ENCODE data around the gene VSTM5. TPM values are rescaled to one million over a fixed set of nuclear protein-coding genes. Genes with fewer than 3 reads are reported as not detected.

The VSTM5 gene
- total RNA-seq, 1 donor from 2014 or later = not detected

DNA sequence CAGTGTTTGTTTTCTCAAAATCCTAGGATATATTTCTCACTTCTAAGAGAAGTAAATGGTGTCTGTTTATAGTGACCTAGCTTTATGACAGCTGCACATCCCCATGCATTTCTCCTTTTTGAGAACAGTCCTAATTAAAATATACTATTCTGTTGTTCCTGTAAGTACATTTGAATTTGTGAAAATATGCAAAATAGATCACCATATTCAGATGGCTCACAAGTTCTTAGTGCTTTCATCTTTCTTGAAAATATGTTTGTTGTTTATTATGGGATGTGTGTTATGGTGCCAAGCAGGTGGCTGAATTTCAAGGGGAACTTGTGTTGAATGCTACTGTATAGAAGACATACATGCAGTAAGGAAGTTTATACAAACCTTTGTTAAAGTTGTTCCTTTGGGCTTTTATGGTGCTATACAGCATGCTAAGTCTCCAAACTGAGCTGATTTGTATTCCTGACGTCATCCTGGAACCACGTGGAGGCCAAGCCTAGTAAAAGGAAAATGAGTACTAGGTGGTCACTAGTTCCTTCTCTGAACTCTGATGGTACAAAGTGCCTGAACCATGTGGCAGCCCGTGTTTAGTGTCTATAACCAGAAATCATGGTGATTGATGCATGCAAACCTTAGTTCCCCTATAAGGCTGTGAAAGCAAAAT, 7.8 kb upstream of the VSTM5 start:
- peak overlapping the region; percentile 44 for H3K27ac ChIP-seq (replicated peaks)
- TF ChIP-seq, protein P1, sequence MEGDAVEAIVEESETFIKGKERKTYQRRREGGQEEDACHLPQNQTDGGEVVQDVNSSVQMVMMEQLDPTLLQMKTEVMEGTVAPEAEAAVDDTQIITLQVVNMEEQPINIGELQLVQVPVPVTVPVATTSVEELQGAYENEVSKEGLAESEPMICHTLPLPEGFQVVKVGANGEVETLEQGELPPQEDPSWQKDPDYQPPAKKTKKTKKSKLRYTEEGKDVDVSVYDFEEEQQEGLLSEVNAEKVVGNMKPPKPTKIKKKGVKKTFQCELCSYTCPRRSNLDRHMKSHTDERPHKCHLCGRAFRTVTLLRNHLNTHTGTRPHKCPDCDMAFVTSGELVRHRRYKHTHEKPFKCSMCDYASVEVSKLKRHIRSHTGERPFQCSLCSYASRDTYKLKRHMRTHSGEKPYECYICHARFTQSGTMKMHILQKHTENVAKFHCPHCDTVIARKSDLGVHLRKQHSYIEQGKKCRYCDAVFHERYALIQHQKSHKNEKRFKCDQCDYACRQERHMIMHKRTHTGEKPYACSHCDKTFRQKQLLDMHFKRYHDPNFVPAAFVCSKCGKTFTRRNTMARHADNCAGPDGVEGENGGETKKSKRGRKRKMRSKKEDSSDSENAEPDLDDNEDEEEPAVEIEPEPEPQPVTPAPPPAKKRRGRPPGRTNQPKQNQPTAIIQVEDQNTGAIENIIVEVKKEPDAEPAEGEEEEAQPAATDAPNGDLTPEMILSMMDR (IDR thresholded peaks at IDR 0.05; ENCODE audit: borderline replicate concordance) = no peak

DNA sequence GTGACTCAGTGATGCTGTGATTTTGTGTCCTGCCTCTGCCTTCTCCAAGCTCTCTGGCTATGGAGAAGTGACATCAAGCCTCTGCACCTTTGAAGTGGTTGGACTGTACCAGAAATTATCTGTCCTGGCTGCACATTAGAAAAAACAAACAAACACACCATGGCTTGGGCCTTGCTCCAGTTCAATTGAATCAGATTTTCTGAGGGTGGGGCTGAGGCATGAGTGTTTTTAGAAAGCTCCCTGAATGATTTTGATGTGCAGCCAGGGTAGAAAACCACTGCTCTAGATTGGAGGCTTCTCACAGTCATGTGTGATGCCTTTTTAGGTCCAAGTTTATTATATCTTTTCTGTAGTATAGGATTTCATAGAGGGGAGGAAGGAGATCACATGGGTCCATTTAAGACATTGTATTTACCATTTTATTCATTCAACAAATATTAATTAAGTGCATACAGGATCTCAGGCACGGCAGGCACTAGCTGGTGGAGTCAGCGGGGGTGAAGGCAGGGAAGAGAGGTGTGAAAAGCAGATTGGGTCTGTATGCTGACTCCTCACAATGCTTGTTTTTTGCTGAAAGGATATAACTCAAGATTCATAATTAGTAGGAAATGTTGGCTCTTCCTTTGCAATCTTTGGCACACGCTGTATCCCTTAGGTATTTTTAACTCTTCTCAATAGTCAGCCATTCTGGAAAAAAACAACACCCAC, 7.1 kb upstream of the VSTM5 start:
- H3K36me3 ChIP-seq = no peaks in the 10 kb centered on the region
- H3K9me3 ChIP-seq (replicated peaks) = no peaks in the 10 kb centered on the region
- H3K4me1 ChIP-seq = peaks cover 23% of the 10 kb centered on the region
- peak overlapping the region; percentile 44 for H3K27ac ChIP-seq (replicated peaks)
- TF ChIP-seq, protein P1 (IDR thresholded peaks at IDR 0.05; ENCODE audit: borderline replicate concordance) = no peak
- intact Hi-C loops (cut with micrococcal nuclease) = no loop called here
- DNase-seq = no peak
- no peak overlapping the region for H3K4me3 ChIP-seq
- H3K27me3 ChIP-seq (ENCODE audit: low read depth) = no peaks in the 10 kb centered on the region

More for the DNA sequence above, 7.8 kb upstream of the VSTM5 start:
- no peaks in the 10 kb centered on the region for H3K36me3 ChIP-seq
- intact Hi-C loops (cut with micrococcal nuclease) = no loop called here
- H3K27me3 ChIP-seq (ENCODE audit: low read depth) = no peaks in the 10 kb centered on the region
- no peak overlapping the region for H3K4me3 ChIP-seq
- H3K9me3 ChIP-seq (replicated peaks) = no peaks in the 10 kb centered on the region
- no peak for DNase-seq
- H3K4me1 ChIP-seq = peaks cover 23% of the 10 kb centered on the region

DNA sequence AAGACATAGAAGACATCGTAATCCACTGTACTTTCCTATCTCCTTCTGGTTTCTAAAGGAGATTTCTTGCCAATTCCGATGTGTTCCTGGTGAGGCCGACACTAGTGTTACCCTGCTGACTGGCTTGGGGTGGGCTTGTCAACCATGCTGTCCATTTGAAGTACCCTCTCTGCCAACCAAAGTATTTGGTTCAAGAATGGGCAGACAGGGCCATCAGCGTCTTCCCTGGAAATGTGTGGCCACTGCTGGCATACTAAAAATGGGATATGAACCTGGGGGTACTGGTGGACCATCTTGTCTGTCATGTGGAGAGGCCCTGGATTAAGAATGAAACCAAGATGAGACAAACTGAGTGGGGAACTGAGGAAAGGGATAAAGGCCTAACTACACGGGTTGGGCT, 1.8 kb upstream of the VSTM5 start:
- TF ChIP-seq, protein P1 (IDR thresholded peaks at IDR 0.05; ENCODE audit: borderline replicate concordance) = no peak
- no peak for DNase-seq
- Histone ChIP-seq H3K27ac (replicated peaks) (no peak overlapping the region), H3K4me3 (no peak overlapping the region), H3K9me3 (replicated peaks) (no peaks in the 10 kb centered on the region), H3K4me1 (peaks cover 10% of the 10 kb centered on the region), H3K36me3 (no peaks in the 10 kb centered on the region), H3K27me3 (ENCODE audit: low read depth) (no peaks in the 10 kb centered on the region)
- intact Hi-C loops (cut with micrococcal nuclease) = no loop called here

DNA sequence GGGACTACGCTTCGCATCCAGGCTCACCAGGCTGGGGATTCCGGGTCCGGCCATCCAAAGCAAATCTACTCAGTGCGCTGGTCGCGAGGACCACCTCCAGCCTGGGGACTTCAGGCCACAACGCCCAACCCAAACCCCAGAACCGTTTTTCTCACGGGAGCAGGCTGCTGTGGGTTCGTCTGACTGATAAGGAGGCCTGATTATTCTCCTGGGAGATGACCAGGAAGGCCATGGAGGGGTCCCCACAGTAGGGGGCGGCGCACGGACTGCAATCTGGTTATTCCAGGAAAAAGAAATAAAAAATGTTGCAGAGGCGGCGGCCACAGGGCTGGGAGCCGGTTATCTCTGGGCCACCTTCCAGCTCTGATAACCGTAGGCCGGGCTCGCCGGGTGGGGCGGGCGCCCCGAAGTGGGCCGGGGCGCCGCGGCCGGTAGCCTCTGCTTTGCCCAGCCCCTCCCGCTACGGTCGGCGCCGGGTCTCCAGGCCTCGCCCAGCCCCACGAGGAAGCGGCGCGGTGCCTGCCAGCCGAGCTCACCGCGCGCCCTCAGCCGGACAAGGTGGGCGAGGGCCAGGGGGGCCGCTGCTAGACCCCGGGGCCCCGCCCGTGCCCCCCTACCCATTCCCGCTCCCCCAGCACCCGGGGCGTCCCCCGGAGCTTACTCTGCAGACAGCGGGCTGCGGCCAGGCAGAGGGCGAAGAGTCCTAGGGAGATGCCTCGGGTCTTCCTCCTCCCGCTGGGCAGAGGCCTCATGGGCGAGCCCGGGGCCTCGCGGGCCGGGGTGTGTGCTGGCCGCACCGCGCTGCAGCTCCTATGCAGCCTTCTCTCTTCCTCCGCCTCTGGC, 446 bp downstream of the VSTM5 start:
- H3K27me3 ChIP-seq (ENCODE audit: low read depth) = no peaks in the 10 kb centered on the region
- TF ChIP-seq, protein P1 (IDR thresholded peaks at IDR 0.05; ENCODE audit: borderline replicate concordance) = no peak
- no peaks in the 10 kb centered on the region for H3K9me3 ChIP-seq (replicated peaks)
- peak overlapping the region; percentile 68 for H3K4me3 ChIP-seq
- peaks cover 7% of the 10 kb centered on the region for H3K4me1 ChIP-seq
- H3K27ac ChIP-seq (replicated peaks) = no peak overlapping the region
- H3K36me3 ChIP-seq = no peaks in the 10 kb centered on the region
- peak; percentile 22 for DNase-seq
- intact Hi-C loops (cut with micrococcal nuclease) = no loop called here

DNA sequence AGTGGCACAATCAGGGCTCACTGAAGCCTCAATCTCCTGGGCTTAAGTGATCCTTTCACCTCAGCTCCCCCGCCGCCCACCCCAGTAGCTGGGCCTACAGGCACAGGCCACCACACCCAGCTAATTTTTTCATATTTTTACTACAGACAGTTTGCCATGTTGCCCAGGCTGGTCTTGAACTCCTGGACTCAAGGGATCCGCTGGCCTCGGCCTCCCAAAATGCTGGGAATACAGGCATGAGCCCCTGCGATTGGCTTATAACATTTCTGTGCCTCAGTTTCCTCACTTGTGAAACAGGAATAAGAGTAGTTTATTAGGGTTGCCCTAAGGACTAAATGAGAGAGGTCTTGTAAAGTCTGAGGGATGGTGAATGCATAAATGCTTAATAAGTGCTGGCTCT, 1.2 kb downstream of the VSTM5 start:
- Histone ChIP-seq H3K4me3 (peak overlapping the region; percentile 68), H3K9me3 (replicated peaks) (no peaks in the 10 kb centered on the region), H3K36me3 (no peaks in the 10 kb centered on the region), H3K27ac (replicated peaks) (no peak overlapping the region), H3K4me1 (peaks cover 7% of the 10 kb centered on the region), H3K27me3 (ENCODE audit: low read depth) (no peaks in the 10 kb centered on the region)
- TF ChIP-seq, protein P1 (IDR thresholded peaks at IDR 0.05; ENCODE audit: borderline replicate concordance) = no peak
- intact Hi-C loops (cut with micrococcal nuclease) = no loop called here
- DNase-seq = no peak

All from left ventricle myocardium inferior (tissue), 1 donor.